ENCODE measurements around the gene PDE8A.
"Not testable (repeated sequence)": the region's sequence is repeated elsewhere in the genome, so short reads cannot be mapped to it uniquely, and the experiment has no call there.

Gene PDE8A

DNA sequence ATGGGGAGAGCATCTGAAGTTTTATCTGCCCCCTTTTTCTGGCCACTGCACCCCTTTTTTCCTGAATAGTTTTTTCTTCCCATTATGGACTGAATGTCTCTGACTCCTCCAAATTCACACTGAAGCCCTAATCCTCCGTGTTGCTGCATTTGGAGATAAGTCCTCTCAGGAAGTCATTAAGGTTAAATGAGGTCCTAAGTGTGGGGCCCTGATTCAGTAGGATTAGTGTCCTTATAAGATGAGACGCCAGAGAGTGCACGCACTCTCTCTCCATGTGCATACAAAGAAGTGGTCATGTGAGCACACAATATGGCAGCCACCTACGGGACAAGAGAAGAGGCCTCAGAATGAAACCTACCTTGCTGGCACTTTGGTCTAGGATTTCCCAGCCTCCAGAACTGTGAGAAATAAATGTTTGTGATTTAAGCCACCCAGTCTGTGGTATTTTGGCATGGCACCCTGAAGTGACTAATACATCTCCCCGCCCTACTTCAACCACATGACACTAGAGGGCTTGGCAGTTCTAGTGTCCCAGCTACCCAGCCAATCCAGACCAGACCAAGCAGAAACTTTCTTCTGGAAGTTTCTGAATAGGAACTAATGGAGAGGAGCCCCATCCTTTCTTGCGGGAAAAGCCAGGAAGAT, 191.3 kb downstream of the PDE8A start:
- DNase-seq (ENCODE audit: low read depth, low spot score), result no peak

DNA sequence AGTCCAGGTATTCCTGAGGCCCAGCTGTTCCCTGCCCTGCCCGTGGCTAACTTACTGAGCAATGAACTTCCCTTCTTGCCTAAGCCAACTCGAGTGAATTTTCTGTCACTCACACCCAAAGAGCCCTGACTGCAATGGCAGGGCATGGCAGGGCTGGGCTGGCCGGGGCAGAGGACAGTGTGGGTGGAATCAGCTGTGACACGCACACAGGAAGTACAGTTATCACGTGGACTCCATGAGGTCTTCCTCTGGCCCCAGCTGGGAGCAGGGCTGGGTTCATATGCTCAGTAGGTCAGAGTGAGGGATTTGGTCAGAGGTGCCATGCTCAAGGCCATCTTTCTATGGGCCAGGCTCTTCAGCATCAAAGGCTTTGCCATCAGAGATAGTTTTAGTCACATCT, 192.0 kb downstream of the PDE8A start:
- not testable (repeated sequence) for DNase-seq (ENCODE audit: low read depth, low spot score)

DNA sequence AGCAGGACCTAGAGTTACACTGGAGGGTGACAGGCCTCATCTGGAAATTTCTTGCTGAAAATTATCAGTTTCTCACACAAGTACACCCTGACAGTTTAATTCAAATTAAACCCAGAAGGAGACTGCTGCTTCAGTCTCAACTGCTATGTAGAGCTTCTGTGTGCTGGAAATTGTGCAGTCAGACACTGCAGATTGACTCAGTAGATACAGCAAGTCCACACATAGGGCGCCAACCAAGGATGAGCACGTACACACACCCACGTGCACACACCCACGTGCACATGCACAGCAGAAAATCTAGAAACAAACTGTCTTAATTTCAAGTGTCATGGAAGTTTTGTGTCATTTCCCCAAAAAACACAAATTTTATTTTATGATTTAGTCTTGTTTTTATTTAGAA, 192.9 kb downstream of the PDE8A start:
- DNase-seq (ENCODE audit: low read depth, low spot score), result no peak

DNA sequence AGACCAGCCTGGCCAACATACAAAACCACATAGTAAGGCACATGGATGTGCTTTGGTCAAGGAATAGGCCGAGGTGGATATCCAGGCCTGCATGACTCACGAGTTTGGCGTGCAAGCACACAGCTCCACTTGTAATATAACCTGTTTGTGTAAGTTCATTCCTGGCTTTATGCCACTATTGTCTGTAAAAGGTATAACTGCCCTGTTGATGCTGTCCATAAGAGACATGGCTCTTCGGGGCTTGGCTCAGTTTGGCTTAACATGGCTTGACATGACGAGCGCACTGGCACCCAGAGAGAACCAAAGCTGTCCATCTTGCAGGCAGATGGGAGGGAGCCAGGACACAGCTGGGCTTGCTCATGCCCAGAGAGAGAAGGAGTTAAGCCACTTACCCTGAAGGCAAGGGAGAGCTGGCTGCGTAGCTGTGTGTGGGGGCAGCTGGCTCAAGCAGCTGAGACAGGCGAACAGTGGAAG, 195.4 kb downstream of the PDE8A start:
- DNase-seq (ENCODE audit: low read depth, low spot score), result peak; percentile 43

DNA sequence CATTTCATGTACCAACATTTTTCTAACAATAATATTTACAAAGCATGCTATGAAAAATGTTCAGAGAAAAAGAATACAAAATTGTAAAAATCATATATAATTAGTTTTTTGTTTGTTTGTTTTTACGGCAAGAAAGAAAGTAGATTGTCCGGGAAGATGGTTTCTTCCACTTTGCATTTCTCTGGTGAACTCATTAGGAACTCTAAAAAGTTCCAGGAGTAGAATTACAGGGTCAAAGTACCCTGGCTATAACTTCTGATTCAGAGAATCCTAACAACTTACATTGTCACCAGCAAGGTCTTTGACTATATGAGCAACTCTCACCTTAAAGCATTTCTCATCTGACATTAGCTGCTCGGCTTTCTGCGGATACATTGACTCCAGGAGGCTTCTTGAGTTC, 196.7 kb downstream of the PDE8A start:
- DNase-seq (ENCODE audit: low read depth, low spot score), result no peak

DNA sequence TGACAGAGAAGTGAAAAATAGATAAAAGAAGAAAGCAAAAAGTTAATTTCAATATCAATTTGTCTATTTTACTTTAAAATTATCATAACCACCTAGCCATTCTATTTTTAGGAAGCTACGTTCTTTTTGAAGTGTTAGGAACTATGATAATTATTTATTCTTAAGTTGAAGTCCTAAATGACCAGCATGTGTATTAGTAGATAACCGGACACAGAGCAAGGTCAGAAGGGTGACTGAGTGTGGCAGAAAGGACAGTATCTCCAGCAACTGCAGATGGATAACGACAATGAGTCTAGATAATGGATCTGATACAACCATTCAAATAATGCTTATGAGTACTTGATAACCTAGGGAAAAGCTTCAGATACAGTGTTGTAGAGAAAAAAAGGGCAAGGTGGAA, 198.0 kb downstream of the PDE8A start:
- DNase-seq (ENCODE audit: low read depth, low spot score), result no peak

DNA sequence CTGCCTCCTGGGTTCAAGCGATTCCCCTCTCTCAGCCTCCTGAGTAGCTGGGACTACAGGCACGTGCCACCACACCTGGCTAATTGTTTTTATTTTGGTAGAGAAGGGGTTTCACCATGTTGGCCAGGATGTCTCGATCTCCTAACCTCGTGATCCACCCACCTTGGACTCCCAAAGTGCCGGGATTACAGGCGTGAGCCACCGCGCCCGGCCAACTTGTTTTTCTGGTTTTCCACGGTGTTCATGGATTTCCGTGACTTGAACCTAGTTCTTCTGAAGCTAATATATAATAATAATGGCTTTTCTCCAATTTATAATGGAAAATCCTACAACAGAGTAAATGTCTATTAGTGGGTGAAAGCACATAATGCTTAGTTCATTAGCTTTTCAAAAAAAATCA, 203.7 kb downstream of the PDE8A start:
- not testable (repeated sequence) for DNase-seq (ENCODE audit: low read depth, low spot score)

DNA sequence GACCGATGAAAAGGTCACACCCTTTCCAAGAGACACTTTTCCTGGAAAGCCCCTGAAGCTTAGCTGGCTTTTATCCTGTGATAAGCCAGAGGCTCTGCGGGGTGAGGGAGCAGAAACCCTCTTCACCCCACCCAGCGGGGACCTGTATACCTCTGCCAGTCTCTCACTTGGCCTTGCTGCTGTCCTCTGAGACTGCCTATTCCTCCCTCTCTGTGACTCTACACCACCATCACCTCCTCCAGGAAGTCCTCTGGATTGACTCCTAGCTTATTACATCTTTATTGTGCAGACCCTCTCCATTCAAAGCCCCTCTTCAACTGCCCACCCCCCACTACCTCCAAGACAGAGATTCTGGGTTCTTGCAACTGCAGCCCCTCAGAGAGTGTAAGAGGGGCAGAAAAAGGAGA, 206.5 kb downstream of the PDE8A start:
- not testable (repeated sequence) for DNase-seq (ENCODE audit: low read depth, low spot score)

All from ELF-1 (cell line).